DMS114 treated with DMSO at 0.1 percent for 48 hours (cell line): ENCODE measurements around the gene FOXP1.
"Not testable (repeated sequence)": the region's sequence is repeated elsewhere in the genome, so short reads cannot be mapped to it uniquely, and the experiment has no call there.

Source experiments
- DNase-seq: peaks from one replicate; lab custom pipeline; 2025; ENCODE audit not compliant: unreplicated experiment; lab: John Stamatoyannopoulos, UW

FOXP1 gene

DNA sequence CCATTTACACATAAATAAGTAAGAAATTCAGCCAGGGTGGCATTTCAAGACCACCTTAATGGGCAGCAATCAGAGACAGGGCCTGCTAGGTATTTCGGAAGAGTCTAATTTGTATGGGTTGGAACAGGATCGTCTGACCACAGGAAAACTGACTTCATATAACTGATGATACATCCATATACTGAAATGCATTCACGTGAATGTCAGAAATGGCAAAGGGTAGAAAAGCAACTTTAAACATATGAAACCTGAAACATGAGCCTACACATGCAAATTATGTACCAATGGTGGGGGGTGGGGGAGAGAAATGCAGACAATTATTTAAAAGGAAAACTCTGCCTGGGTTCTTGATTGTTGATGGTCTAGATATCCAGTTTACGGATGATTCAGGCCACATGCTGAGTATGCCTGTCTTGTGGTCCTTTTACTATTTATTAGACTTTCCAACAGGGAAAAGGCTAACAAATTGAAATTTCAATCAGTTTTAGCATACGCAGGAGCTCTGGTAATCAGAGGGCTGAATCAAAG, 582.2 kb downstream of the FOXP1 start:
- no peak for DNase-seq

DNA sequence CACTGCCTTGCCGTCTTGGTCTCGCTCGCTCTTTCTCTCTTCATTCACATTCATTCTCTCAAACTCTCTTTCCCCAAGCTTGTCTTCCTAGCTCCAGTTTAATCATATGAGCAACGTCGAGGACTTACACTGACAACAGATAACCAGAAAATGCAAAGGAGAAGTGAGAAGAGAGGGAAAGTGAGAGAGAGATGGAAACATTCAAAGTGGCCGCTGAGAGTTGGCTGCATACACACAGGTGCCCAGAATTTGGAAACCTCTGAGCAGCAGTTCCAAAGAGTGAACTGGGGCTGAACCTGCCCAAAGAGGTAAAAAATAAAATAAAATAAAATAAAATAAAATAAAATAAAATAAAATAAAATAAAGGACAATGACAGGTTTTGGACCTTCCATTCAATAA, 583.0 kb downstream of the FOXP1 start:
- DNase-seq: no peak

DNA sequence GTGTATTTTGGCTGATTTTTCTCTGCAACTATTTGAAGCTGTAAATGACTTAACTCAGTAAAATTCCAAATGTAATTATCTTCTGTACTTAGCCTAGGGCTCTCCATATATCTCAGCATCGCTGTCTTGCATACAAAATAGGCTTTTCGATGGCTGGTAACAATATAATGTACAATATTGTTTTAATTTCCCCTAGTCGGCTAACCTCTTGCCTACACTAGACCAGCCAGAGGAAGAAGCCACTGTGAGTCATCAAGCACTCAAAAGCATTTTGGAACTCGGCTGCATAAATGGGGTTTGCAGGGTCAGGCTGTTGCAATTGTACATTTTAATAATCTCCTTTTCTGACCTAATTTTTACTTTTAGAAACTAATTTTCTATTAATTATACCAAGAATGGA, 583.8 kb downstream of the FOXP1 start:
- no peak for DNase-seq

DNA sequence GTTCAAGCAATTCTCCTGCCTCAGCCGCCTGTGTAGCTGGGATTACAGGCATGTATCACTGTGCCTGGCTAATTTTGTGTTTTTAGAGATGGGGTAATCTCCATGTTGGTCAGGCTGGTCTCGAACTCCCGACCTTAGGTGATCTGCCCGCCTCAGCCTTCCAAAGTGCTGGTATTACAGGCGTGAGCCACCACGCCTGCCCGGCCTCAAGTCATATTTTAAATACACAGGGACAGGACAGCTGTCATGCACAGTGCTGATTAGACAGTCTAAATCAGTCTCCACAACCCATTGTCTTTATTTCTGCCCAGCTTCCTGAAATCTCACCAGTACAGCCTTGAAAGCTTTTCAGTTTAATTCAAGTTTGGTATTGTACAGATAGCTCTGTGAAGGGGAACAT, 587.4 kb downstream of the FOXP1 start:
- DNase-seq: no peak

DNA sequence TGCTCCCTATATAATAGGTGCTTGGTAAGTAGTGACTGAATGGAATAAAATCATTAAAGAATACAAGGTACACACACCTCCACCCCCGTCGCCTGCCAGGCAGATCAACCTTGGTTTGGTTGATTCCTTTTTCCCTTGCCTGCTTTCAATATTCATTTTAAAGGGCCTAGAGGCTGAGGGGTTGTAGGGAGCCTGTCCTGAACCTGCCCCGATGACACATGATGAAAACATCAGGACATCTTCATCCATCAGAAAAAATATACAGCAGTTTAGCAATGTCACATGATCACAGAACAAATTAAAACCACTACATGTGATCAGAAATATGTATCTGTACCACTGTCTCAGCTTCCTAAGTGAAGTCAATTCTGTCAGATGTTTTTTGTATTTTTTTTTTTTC, 588.9 kb downstream of the FOXP1 start:
- DNase-seq: no peak

DNA sequence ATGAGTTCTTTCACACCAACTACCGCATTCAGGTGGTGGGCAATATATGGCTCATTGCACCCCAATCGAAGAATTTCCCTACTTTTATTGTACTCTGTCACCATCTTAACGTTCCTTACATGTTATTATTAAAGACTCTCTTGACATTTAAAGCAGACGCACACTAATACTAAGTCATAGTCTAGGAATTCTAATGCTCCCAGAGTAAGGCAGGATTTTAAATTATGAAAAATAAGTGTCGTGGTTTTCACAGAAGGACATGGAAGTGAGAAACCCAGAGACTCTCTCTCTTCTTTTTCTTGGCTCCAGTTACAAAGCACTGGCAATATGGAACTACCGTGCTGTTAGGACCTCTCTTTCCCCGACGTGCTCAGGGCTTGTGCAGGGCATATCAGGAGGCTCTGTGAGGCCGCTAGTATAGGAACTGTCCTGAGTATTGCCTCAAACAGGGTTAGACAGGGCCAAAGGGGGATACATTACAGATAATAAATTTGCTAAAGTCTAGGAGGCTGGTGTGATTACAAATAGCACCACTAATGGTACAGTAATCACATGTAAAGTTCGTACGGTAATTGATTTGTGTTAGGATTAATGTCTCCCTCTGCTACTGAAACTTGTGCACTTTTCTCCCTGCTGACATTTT, 590.8 kb downstream of the FOXP1 start:
- DNase-seq: no peak

DNA sequence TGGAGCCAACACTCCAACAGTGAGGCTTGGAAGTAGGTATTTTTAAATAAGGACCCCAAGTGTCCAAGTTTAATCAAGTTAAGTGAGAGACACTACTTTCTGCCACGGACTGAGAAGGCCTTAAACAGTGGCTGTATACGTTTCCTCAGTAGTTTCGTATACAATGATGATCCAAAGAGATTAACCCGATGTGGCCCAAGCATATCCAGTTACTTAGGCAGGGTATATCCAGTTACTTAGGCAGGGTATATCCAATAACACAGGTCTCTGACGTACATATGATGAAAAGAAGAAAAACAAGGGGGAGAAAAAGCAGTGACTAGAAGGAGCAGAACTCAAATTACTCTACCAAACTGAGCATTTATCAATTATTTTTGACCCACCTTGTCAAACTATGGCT, 591.4 kb downstream of the FOXP1 start:
- DNase-seq: no peak

DNA sequence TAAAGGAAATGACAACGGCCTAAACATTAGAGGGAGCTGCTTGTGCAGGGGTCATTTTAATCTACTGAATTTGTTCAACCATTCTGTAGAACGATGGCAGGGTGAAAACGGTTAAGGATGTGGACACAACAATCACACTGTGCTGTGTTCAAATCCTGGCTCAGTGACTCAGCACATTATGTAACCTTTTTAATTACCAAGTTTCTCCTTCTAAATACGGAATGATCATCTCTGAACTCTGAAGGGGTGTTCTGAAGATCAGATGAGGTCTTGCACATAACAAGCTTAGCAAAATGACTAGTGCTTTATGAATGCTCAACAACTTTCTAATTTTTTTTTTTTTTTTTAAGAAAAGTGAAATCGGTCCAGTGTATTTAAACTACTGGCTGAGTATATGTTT, 592.8 kb downstream of the FOXP1 start:
- no peak for DNase-seq

DNA sequence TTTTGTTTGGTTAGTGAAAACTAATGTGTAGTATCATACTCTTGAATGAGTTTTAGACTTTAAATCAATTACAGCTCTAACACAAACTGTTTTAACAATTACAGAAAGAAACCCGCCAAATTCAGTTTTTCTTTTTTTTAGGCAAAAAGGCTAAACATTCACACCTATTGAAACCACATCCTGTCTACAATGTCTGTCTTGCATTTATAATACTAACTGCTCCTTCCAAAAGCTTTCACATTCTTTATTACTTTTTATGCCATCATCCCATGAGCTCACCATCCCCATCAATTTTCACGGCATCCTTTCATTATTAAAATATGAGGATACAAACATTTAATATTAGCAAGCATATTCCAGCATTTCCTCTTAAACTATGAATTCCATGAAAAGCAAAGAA, 593.3 kb downstream of the FOXP1 start:
- DNase-seq: no peak

DNA sequence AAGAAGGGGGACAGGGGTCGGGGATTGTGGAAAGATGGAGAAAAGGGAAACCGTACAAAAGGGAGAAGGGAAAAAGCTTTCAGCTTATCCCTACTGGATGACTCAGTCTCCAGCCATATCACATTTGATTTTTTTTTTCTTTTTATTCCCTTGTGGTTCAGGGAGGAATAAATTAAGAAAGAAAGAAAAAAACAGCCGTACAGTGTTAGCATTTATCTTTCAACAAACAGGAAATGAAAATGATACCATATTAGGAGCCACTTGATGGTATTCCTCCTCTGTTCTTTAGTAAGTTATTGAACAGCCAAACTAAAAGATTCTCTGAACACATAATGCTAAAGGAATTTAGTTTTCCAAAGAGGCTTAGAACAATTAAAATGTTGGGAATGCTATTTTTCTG, 594.4 kb downstream of the FOXP1 start:
- DNase-seq: no peak

DNA sequence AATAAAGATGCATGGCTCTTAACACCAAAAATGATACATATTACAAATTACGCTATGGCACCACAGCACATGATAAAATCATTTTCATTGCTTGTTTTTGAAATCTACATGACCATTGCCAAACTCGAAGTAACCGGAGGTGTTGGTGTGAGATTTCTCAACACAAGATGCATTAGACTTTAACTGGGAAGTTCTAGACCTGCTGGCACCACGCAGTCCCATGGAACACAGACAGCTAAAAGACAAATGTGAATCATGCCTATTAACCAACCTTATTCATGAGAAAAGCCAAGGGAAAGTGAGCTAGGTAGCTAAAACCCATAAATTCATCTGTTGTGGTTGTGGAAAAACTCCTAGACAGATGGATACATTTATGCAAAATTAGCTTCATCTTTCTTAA, 595.4 kb downstream of the FOXP1 start:
- DNase-seq: no peak

DNA sequence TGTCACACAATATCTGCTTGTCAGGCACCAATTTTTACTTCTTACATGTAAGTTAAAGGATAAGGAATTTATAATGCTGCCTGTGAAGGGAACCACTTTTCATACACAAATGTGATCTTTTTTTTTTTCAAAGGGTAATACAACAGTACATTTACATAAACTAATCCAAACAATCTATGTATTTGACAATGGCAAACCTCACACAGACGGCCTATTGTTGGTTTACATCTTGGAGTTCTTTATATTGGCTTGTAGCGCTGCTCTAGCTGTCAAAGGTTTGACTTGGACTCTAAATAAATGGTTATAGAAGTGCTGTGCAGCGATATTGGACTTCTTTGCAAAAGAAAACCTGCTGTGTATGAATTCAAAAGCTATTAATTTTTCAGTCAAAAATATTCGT, 598.0 kb downstream of the FOXP1 start:
- no peak for DNase-seq

DNA sequence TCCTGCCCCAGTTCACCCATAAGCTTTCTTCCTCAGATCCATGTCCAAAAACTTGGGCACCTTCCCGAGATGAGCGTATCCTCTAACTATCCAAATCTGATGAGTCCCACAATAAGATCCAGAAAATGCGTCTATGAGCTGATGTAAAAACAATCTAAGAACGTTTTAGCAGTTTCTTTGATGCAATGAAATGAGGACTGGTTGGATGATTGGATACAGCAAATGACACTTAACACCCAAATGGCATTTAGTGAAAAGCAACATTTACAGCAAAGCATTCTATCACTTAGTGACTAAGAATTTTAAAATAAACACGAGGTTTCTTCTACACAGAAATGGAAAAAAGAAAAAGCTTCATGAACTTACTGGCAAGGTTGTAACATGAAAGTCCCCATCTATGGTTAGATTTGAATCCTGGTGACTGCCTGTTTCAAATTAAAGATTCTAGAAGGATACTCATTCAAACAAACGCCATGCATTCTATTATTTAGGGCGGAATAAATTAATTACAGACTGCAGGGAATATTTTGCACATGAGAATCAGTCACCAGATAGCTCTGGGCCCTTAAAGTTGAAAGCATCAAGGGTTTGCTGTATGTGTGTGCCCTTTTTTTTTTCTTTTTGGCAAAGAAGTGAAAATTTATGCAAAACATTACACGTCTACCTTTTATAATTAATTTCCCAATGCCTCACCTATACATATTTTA, 598.6 kb downstream of the FOXP1 start:
- no peak for DNase-seq

DNA sequence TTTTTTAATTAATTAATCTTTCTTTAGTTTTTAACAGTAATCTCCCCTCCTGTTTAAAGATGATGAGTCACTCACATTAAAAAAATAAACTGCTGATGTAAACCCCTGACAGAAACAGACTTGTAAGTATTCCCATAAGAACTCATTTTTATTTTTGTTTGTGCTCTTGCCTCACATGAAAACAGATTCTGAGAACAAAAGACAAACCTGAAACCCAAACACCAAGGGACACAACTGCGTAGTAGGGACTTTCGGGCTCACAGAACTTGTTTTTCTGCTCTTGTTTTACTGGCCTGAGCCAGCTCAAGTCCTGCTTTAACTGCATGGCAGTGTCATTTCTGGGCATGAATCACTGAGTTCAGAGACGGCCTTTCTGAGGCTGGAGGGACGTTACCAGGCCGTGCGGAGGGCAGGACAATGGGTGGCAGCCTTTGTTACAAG, 600.8 kb downstream of the FOXP1 start:
- no peak for DNase-seq

DNA sequence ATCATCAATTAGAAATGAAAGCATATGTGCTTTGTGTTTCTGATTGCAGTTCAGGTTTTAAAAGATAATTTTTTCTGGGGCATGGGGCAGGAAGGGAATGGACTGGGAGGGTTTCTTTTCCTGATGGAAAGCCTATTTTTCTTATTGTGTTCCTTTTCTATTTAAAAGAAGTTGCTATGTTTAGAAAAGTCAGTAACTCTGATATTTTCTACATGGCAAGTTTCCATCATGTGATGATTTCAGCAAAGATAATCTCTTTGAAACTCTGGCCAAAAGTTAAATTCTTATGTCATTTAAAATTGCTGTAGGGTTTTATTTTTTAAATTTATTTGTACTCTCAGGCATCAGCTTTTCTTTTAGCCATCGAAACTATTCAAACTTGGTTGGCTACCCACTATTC, 601.2 kb downstream of the FOXP1 start:
- no peak for DNase-seq

DNA sequence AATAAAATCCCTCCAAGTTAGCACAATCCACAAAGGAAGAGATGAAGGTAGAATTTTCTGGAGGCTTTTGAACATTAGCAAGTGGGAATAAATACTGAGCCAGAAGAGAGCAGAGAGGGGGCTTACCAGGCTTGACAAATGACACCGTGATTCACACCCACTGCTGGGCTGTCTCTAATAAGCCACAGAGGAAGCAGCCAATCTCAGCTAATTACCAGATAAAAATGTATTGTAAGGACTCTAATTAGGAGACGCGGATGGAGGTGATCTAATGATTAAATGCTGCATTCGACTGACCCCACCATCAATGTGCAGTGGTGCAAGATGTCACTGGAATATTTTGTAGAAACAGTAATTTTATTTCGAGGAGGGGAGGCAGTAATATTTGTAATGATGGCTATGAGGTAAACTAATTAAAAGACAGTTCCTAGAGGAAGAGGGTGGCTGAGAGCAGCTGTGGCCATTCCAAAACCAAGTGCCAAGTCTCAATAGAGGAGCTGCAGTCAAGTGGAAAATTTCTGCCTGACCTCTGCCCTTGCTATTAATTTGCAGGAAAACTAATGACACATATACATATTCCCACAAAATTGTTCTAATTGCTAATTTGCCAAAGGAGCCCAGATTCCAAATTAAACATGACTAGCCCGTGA, 602.2 kb downstream of the FOXP1 start:
- DNase-seq: no peak

DNA sequence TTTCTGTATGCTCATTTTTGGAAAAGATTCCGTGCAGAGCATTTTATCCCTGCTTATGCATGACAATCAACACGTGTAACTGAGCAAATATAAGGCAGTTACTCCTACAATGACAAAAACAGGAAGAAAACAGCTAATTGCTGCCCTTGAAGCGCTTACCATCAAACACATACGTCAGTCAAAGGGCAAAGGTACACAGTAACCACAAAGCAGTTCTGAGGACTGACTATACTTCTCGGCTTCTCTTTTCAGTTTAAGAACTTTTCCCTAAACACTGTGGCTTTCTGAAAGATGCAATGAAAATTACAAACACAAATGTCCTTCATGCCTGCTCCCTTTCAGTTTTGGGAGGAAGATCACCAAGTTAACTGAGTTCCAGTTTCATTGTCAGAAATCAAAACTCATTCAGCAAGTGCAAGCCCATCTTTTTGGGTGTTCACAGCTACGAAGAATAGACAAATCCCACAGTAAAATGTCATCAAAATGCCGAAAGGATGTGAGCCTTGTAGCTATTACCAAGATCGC, 602.8 kb downstream of the FOXP1 start:
- DNase-seq: no peak

DNA sequence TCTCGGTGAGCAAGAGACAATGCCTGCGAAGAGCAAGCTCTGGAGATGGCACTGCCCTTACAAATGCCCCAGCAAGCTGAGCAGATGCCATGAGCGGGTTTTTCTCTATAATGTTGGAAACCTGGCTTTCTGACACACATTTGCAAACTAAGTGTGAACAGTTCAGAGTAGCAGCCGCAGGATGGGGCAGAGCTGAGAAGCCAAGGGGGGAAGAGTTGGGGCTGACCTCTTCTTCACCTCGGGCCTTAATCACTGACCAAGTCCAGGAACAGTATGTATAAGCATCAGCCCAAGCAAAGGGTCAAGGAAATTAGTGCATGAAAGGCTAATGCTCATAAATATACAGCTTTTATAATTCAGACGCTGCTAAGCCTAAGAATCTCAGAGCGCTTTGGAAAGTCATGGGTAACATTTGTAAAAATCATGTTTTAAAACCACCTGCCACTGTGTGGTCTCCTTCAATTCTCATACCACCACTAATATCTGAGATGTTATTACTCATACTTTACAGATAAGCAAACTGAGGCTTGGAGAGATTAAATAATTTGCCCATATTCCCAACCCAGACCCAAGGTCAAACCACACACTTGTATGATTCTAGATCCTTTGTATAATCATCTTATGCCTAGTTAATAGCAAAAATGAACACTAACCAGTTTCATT, 603.4 kb downstream of the FOXP1 start:
- DNase-seq: no peak

DNA sequence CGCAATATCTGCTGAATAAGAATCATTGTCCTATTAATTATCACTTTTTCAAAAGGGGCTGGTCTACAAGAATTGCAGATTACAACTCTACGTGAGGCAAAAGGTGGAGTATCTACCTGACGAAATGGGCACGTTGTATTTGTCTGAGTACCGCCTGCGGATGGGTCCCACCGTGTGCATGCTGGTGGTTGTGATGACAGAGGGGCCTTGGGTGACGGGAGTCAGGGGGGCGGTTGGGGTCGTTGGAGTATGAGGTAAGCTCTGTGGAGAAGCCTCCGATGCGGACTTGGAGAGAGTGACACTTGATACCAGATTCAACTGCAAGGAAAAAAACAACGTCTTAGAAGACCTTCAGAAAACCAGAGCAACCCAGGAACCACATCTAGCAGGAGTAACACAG, 605.8 kb downstream of the FOXP1 start:
- DNase-seq: no peak

DNA sequence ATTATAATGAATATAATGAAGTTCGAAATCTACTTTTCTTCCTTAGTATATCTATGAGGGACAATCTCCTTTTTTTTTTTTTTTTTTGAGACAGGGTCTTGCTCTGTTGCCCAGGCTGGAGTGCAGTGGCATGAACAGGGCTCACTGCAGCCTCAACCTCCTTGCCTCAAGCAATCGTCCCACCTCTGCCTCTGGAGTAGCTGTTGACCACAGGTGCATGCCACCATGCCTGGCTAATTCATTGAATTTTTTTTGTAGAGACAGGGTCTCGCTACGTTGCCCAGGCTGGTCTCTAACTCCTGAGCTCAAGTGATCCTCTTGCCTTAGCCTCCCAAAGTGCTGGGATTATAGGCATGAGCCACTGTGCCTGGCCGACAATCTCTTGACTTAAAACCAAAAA, 607.5 kb downstream of the FOXP1 start:
- DNase-seq: not testable (repeated sequence)

DNA sequence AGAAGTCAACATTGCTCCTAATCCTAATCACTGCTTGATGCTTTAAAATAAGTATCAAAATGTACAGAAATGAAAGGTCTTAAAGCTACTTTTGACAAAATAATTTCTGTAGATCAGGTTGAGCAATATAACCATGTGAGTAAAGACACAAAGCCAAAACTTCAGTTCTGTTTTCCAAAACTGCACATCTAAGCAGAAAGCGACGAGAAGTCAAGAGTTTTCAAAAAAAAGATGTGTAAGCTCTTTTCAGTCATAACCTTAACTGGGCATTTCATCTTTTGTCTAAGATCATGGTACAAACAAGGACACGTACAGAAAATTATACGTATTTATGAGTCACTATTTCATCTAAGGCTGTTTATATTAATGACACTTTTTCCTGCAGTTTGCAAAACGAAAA, 608.8 kb downstream of the FOXP1 start:
- DNase-seq: no peak
